Raji (cell line): Measurements from ENCODE around the gene DNAJB13.
A peak's percentile ranks its signal among the peaks of the same experiment; 100 is the strongest.

ENCODE experiments used
- POLR2A ChIP-seq: IDR thresholded peaks from 2 replicates; pipeline ENCODE4 v1.6.1; 2011; ENCODE audit warnings: low read depth, low read length, control low read depth; ENCODE audit not compliant: insufficient read depth

The DNAJB13 gene

GRCh38 chr11:73981051-73981805 is 30.4 kb downstream of the DNAJB13 start:
- no peak for TF ChIP-seq POLR2A

- TF ChIP-seq POLR2A = peak; percentile 90
Measured at GRCh38 chr11:73982595-73982989, 31.8 kb downstream of the DNAJB13 start, which contains the start of gene UCP2. UCP2 (minus strand) TSS chr11:73982843; CDS start chr11:73978378, 4,465 bp downstream.

GRCh38 chr11:73982990-73983740 is 32.3 kb downstream of the DNAJB13 start:
- TF ChIP-seq POLR2A = peak; percentile 97

- TF ChIP-seq POLR2A = no peak
Measured at GRCh38 chr11:73983741-73984538, 33.1 kb downstream of the DNAJB13 start.

GRCh38 chr11:73988227-73988626 is 37.4 kb downstream of the DNAJB13 start:
- no peak for TF ChIP-seq POLR2A

GRCh38 chr11:73989156-73989555 is 38.3 kb downstream of the DNAJB13 start:
- TF ChIP-seq POLR2A = no peak

GRCh38 chr11:73990730-73991129 is 39.9 kb downstream of the DNAJB13 start:
- TF ChIP-seq POLR2A = no peak

- TF ChIP-seq POLR2A = 0 out of 2 replicates have a peak, but pooled peaks have one; percentile 21
Measured at GRCh38 chr11:73991471-73992006, 40.7 kb downstream of the DNAJB13 start.

GRCh38 chr11:73995247-73995646 is 44.4 kb downstream of the DNAJB13 start:
- peak; percentile 53 for TF ChIP-seq POLR2A

- no peak for TF ChIP-seq POLR2A
Measured at GRCh38 chr11:73995731-73996130, 44.9 kb downstream of the DNAJB13 start.

- TF ChIP-seq POLR2A = no peak
Measured at GRCh38 chr11:73996161-73996747, 45.4 kb downstream of the DNAJB13 start.

GRCh38 chr11:73997120-73997770 is 46.4 kb downstream of the DNAJB13 start:
- no peak for TF ChIP-seq POLR2A

GRCh38 chr11:73998846-73999575 is 48.2 kb downstream of the DNAJB13 start:
- no peak for TF ChIP-seq POLR2A
